ENCODE data around the gene GRM7.

The GRM7 gene

GRCh38 chr3:7498715-7499114, 637.8 kb downstream of the GRM7 start:
- no peak for DNase-seq (ENCODE audit: low read depth in 2 of 2)

GRCh38 chr3:7503431-7503830, 642.5 kb downstream of the GRM7 start:
- no peak for DNase-seq (ENCODE audit: low read depth in 2 of 2)

GRCh38 chr3:7504886-7505775, 644.2 kb downstream of the GRM7 start:
- no peak for DNase-seq (ENCODE audit: low read depth in 2 of 2)

GRCh38 chr3:7506606-7507180, 645.8 kb downstream of the GRM7 start:
- DNase-seq (ENCODE audit: low read depth in 2 of 2): no peak

- DNase-seq (ENCODE audit: low read depth in 2 of 2): no peak
Measured at GRCh38 chr3:7508821-7509220, 647.9 kb downstream of the GRM7 start.

- no peak for DNase-seq (ENCODE audit: low read depth in 2 of 2)
Measured at GRCh38 chr3:7512048-7512447, 651.1 kb downstream of the GRM7 start.

- no peak for DNase-seq (ENCODE audit: low read depth in 2 of 2)
Measured at GRCh38 chr3:7518026-7518425, 657.1 kb downstream of the GRM7 start.

GRCh38 chr3:7518456-7518855, 657.5 kb downstream of the GRM7 start:
- DNase-seq (ENCODE audit: low read depth in 2 of 2): no peak

GRCh38 chr3:7520059-7520458, 659.1 kb downstream of the GRM7 start:
- DNase-seq (ENCODE audit: low read depth in 2 of 2): no peak

GRCh38 chr3:7520593-7520992, 659.7 kb downstream of the GRM7 start:
- DNase-seq (ENCODE audit: low read depth in 2 of 2): no peak

GRCh38 chr3:7536510-7536909, 675.6 kb downstream of the GRM7 start:
- no peak for DNase-seq (ENCODE audit: low read depth in 2 of 2)

- DNase-seq (ENCODE audit: low read depth in 2 of 2): no peak
Measured at GRCh38 chr3:7536921-7537320, 676.0 kb downstream of the GRM7 start.

- no peak for DNase-seq (ENCODE audit: low read depth in 2 of 2)
Measured at GRCh38 chr3:7543294-7543880, 682.5 kb downstream of the GRM7 start.

GRCh38 chr3:7545334-7545733, 684.4 kb downstream of the GRM7 start:
- no peak for DNase-seq (ENCODE audit: low read depth in 2 of 2)

GRCh38 chr3:7546253-7546652, 685.3 kb downstream of the GRM7 start:
- no peak for DNase-seq (ENCODE audit: low read depth in 2 of 2)

GRCh38 chr3:7547826-7548225, 686.9 kb downstream of the GRM7 start:
- no peak for DNase-seq (ENCODE audit: low read depth in 2 of 2)

- DNase-seq (ENCODE audit: low read depth in 2 of 2): no peak
Measured at GRCh38 chr3:7562892-7563291, 702.0 kb downstream of the GRM7 start.

GRCh38 chr3:7565574-7565973, 704.7 kb downstream of the GRM7 start:
- no peak for DNase-seq (ENCODE audit: low read depth in 2 of 2)

GRCh38 chr3:7567160-7567559, 706.2 kb downstream of the GRM7 start:
- no peak for DNase-seq (ENCODE audit: low read depth in 2 of 2)

- DNase-seq (ENCODE audit: low read depth in 2 of 2): no peak
Measured at GRCh38 chr3:7568526-7569184, 707.7 kb downstream of the GRM7 start.

- no peak for DNase-seq (ENCODE audit: low read depth in 2 of 2)
Measured at GRCh38 chr3:7573330-7573729, 712.4 kb downstream of the GRM7 start.

GRCh38 chr3:7574435-7574834, 713.5 kb downstream of the GRM7 start:
- DNase-seq (ENCODE audit: low read depth in 2 of 2): no peak

GRCh38 chr3:7576071-7576470, 715.2 kb downstream of the GRM7 start:
- no peak for DNase-seq (ENCODE audit: low read depth in 2 of 2)
